ENCODE data around the gene BABAM1.

DNA sequence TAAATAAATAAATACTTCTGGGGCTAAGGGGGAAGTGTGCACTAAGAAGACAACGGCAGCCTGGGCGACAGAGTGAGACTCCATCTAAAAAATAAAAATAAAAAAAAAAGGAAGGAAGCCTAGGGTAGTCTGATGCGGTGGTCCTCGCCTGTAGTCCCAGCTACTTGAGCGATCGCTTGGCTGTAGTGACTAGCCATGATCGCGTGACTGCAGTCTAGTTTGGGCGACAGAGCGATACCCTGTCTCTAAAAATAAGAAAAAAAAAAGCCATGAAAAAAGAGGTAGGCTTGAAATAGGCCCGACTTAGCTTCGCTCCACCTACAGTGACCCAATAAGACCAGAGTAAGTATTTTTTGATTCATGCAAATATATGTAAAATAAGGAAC is 661 bp upstream of the BABAM1 start:
- TF ChIP-seq, protein P1, sequence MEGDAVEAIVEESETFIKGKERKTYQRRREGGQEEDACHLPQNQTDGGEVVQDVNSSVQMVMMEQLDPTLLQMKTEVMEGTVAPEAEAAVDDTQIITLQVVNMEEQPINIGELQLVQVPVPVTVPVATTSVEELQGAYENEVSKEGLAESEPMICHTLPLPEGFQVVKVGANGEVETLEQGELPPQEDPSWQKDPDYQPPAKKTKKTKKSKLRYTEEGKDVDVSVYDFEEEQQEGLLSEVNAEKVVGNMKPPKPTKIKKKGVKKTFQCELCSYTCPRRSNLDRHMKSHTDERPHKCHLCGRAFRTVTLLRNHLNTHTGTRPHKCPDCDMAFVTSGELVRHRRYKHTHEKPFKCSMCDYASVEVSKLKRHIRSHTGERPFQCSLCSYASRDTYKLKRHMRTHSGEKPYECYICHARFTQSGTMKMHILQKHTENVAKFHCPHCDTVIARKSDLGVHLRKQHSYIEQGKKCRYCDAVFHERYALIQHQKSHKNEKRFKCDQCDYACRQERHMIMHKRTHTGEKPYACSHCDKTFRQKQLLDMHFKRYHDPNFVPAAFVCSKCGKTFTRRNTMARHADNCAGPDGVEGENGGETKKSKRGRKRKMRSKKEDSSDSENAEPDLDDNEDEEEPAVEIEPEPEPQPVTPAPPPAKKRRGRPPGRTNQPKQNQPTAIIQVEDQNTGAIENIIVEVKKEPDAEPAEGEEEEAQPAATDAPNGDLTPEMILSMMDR (conservative IDR thresholded peaks at IDR 0.05 in 1 of 2, IDR thresholded peaks at IDR 0.05 in 1 of 2; ENCODE audit: extremely low read depth in 1 of 2, insufficient read depth in 1 of 2, low read depth in 1 of 2, low read length in 2 of 2) = no peak
- TF ChIP-seq EZH2 (IDR thresholded peaks at IDR 0.05; ENCODE audit: borderline replicate concordance, low read length) = no peak
